ENCODE results near the gene DCAF5.

DCAF5 gene

DNA sequence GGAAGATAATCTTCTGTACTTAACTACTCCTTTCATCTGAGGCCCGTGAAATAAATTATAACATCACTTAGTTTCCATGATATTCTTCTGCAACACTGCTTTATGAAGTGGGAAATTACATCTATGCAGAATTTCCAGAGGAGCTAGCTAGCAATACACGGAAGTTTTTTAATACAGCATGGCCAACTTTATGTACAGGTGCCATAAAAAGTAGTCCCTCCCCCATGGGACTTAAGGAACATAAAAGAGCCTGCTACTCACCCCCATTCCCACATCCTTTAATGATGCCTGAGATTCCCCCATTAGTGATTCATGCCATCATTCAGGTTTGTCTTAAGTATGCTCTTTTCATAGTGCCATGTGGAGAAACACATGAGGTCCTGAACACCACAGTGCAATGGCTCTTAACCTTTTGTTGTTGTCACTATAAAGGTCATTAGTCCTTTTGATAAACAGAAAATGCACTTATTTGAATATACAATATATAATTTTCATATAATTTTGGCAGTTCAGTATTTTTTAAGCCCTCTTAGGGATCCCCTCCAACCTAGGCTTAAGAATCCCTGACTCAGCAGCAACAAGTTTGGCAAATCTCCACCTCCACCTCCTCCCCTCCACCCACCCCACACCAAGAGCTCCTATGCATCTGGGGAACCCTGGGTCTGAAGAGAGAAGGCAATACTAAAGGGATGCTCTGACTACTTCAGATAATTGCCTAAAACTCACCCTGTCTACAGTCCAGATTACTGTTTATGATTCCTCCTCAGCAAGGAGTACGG, 37.3 kb downstream of the DCAF5 start:
- H3K36me3 ChIP-seq = peaks cover 50% of the 10 kb centered on the region
- H3K9me3 ChIP-seq = no peaks in the 10 kb centered on the region
- H3K27ac ChIP-seq = no peak overlapping the region
- no peaks in the 10 kb centered on the region for H3K4me1 ChIP-seq (ENCODE audit: control insufficient read depth in 1 of 2, insufficient read depth in 1 of 2, low read depth in 1 of 2, low read length in 1 of 2)
- TF ChIP-seq, protein P1, sequence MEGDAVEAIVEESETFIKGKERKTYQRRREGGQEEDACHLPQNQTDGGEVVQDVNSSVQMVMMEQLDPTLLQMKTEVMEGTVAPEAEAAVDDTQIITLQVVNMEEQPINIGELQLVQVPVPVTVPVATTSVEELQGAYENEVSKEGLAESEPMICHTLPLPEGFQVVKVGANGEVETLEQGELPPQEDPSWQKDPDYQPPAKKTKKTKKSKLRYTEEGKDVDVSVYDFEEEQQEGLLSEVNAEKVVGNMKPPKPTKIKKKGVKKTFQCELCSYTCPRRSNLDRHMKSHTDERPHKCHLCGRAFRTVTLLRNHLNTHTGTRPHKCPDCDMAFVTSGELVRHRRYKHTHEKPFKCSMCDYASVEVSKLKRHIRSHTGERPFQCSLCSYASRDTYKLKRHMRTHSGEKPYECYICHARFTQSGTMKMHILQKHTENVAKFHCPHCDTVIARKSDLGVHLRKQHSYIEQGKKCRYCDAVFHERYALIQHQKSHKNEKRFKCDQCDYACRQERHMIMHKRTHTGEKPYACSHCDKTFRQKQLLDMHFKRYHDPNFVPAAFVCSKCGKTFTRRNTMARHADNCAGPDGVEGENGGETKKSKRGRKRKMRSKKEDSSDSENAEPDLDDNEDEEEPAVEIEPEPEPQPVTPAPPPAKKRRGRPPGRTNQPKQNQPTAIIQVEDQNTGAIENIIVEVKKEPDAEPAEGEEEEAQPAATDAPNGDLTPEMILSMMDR (IDR thresholded peaks at IDR 0.05) = no peak
- no peak overlapping the region for H3K4me3 ChIP-seq (ENCODE audit: low read depth in 1 of 2, low read length in 1 of 2)
- H3K27me3 ChIP-seq = no peaks in the 10 kb centered on the region

DNA sequence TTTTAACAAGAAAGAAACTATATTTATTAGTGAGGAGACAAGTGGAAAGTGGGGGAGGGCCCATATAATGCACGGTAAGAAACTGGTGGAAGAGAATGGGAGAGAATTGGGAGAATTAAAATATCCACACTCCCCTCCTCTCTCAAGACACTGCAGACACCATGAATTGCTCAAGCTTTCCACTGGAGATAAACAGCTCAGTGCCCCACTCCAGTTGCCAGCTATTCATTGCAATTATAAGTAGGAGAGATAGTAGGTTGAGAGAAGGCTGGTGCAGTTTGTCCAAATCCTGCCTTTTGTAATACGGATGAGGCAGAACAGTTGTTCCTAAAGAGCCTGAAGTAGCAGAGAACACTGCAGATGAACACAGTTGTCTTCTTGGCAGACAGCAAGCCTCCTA, 38.2 kb downstream of the DCAF5 start:
- no peaks in the 10 kb centered on the region for H3K4me1 ChIP-seq (ENCODE audit: control insufficient read depth in 1 of 2, insufficient read depth in 1 of 2, low read depth in 1 of 2, low read length in 1 of 2)
- TF ChIP-seq, protein P1 (IDR thresholded peaks at IDR 0.05) = no peak
- no peak overlapping the region for H3K27ac ChIP-seq
- H3K4me3 ChIP-seq (ENCODE audit: low read depth in 1 of 2, low read length in 1 of 2) = no peak overlapping the region
- H3K36me3 ChIP-seq = peaks cover 43% of the 10 kb centered on the region
- H3K27me3 ChIP-seq = no peaks in the 10 kb centered on the region
- H3K9me3 ChIP-seq = no peaks in the 10 kb centered on the region

DNA sequence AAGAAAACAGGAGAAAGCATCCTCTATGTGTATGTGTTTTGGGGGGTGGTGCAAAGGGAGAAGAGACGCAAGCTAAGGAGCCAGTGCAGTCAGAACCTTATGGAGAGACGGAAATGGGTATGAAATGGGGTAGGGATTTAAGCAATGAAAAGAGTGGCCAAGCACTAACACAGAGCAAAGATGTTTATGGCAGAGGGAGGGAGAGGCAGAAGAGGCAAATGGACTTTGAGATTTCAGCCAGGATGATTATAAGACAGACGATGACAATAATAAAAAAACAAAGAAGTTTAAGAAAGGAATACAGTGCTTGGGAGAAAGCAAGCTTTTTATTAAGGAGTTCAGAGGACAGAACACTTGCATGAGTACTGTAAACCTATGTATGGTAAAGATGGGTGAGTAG, 44.6 kb downstream of the DCAF5 start:
- Histone ChIP-seq H3K27ac (no peak overlapping the region), H3K4me3 (ENCODE audit: low read depth in 1 of 2, low read length in 1 of 2) (no peak overlapping the region), H3K36me3 (peaks cover 14% of the 10 kb centered on the region), H3K27me3 (no peaks in the 10 kb centered on the region), H3K4me1 (ENCODE audit: control insufficient read depth in 1 of 2, insufficient read depth in 1 of 2, low read depth in 1 of 2, low read length in 1 of 2) (no peaks in the 10 kb centered on the region), H3K9me3 (no peaks in the 10 kb centered on the region)
- TF ChIP-seq, protein P1 (IDR thresholded peaks at IDR 0.05) = no peak

DNA sequence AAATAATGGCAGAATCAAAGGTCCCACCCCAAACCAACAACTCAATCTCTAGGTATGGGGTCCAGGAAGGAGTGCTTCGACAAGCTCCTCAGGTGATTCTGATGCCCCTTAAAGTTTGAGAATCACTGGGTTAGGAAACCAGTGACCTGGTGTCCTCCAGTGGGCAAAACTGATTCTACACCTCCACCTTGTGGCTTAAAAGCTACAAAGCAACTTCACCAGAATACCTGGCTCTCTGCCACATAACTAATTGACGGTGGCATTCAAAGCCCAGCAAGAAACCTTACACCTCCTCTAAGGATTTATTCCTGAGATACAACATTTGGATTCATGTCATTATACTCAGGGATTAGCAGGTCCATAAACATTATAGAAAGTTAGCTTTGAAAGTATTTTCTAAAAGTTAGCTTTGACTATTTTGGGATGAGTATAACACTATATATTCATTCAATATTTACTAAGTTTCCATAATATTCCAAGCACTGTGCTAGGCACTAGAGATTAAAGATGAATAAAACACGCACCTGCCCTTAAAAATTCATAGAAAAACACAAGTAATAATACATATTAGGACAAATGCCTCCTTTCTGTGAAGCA, 45.4 kb downstream of the DCAF5 start:
- Histone ChIP-seq H3K27me3 (no peaks in the 10 kb centered on the region), H3K9me3 (no peaks in the 10 kb centered on the region), H3K4me1 (ENCODE audit: control insufficient read depth in 1 of 2, insufficient read depth in 1 of 2, low read depth in 1 of 2, low read length in 1 of 2) (no peaks in the 10 kb centered on the region), H3K27ac (no peak overlapping the region), H3K4me3 (ENCODE audit: low read depth in 1 of 2, low read length in 1 of 2) (no peak overlapping the region), H3K36me3 (peaks cover 19% of the 10 kb centered on the region)
- TF ChIP-seq, protein P1 (IDR thresholded peaks at IDR 0.05) = peak; percentile 64

DNA sequence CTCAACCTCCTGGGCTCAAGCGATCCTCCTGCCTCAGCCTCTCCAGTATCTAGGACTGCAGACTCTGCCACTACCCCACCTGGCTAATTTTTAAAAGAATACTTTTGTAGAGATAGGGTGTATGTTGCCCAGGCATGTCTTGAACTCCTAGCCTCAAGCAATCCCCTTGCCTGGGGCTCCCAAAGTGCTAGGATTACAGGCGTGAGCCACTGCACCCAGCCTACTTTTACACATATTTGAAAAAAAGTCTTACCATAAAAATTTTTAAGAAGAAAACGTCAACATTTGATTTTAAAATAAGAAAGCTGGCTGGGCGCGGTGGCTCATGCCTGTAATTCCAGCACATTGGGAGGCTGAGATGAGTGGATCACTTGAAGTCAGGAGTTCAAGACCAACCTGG, 46.5 kb downstream of the DCAF5 start:
- Histone ChIP-seq H3K9me3 (no peaks in the 10 kb centered on the region), H3K27me3 (no peaks in the 10 kb centered on the region), H3K36me3 (peaks cover 20% of the 10 kb centered on the region), H3K27ac (no peak overlapping the region), H3K4me1 (ENCODE audit: control insufficient read depth in 1 of 2, insufficient read depth in 1 of 2, low read depth in 1 of 2, low read length in 1 of 2) (peaks cover 3 to 4% of the 10 kb centered on the region in 2 experiments), H3K4me3 (ENCODE audit: low read depth in 1 of 2, low read length in 1 of 2) (no peak overlapping the region)
- TF ChIP-seq, protein P1 (IDR thresholded peaks at IDR 0.05) = no peak

Data from neutrophil (primary cell).